H9 (cell line): ENCODE measurements around the gene CFAP299. TPM values are rescaled to one million over a fixed set of nuclear protein-coding genes. Genes with fewer than 3 reads are reported as not detected.

Source experiments
- DNase-seq: peaks from one replicate; pipeline ENCODE4 v3.0.0-alpha.2; 2017
- H2AFZ ChIP-seq: one replicate; pipeline ENCODE4 v1.6.1; 2013; ENCODE audit warnings: mild to moderate bottlenecking, low read length, control low read depth, moderate library complexity
- H2AK5ac ChIP-seq: 2 replicates; pipeline ENCODE4 v1.6.1; 2013; ENCODE audit warnings: low read length, control low read depth, mixed read lengths; ENCODE audit not compliant: insufficient read length
- H2BK120ac ChIP-seq: one replicate; pipeline ENCODE4 v1.6.1; 2013; ENCODE audit warnings: low read depth, mild to moderate bottlenecking, low read length, control low read depth, inconsistent platforms; ENCODE audit not compliant: poor library complexity, severe bottlenecking
- H2BK12ac ChIP-seq: 2 replicates; pipeline ENCODE4 v1.6.1; 2013; ENCODE audit warnings: low read length, control low read depth, mixed read lengths, low read depth; ENCODE audit not compliant: insufficient read length
- H2BK15ac ChIP-seq: 2 replicates; pipeline ENCODE4 v1.6.1; 2013; ENCODE audit warnings: low read depth, low read length, control low read depth
- H2BK20ac ChIP-seq: one replicate; pipeline ENCODE4 v1.6.1; 2013; ENCODE audit warnings: low read depth, mild to moderate bottlenecking, low read length, control low read depth, inconsistent platforms; ENCODE audit not compliant: poor library complexity, severe bottlenecking
- H2BK5ac ChIP-seq: 2 replicates; pipeline ENCODE4 v1.6.1; 2013; ENCODE audit warnings: low read length, control low read depth, mixed read lengths; ENCODE audit not compliant: insufficient read length
- H3K14ac ChIP-seq: 2 replicates; pipeline ENCODE4 v1.6.1; 2013; ENCODE audit warnings: low read length, control low read depth; ENCODE audit not compliant: insufficient read depth
- H3K18ac ChIP-seq: 2 replicates; pipeline ENCODE4 v1.6.1; 2013; ENCODE audit warnings: low read depth, mild to moderate bottlenecking, mixed read lengths, low read length, control low read depth; ENCODE audit not compliant: insufficient read length
- H3K23ac ChIP-seq: 2 replicates; pipeline ENCODE4 v1.6.1; 2013; ENCODE audit warnings: low read length, control low read depth, mixed read lengths, low read depth; ENCODE audit not compliant: insufficient read length
- H3K23me2 ChIP-seq: 2 replicates; pipeline ENCODE4 v1.6.1; 2013; ENCODE audit warnings: low read depth, mild to moderate bottlenecking, mixed read lengths, low read length, control low read depth; ENCODE audit not compliant: insufficient read length, poor library complexity, severe bottlenecking
- H3K27ac ChIP-seq: 2 replicates; pipeline ENCODE4 v1.5.1; 2013; ENCODE audit warnings: low read length, control low read depth, mixed read lengths, low read depth; ENCODE audit not compliant: insufficient read length
- H3K27me3 ChIP-seq: 2 replicates; pipeline ENCODE4 v1.6.1; 2013; ENCODE audit warnings: low read length, control low read depth, inconsistent platforms; ENCODE audit not compliant: insufficient read depth
- H3K4ac ChIP-seq: 2 replicates; pipeline ENCODE4 v1.6.1; 2013; ENCODE audit warnings: low read depth, mild to moderate bottlenecking, control low read depth, inconsistent platforms, low read length, moderate library complexity
- H3K4me1 ChIP-seq: 2 replicates; pipeline ENCODE4 v1.6.1; 2013; ENCODE audit warnings: low read length, control low read depth, inconsistent platforms; ENCODE audit not compliant: insufficient read depth
- H3K4me2 ChIP-seq: 2 replicates; pipeline ENCODE4 v1.6.1; 2013; ENCODE audit warnings: low read length, control low read depth, mixed read lengths; ENCODE audit not compliant: insufficient read length, insufficient read depth
- H3K56ac ChIP-seq: 2 replicates; pipeline ENCODE4 v1.6.1; 2013; ENCODE audit warnings: low read depth, mild to moderate bottlenecking, mixed read lengths, low read length, control low read depth; ENCODE audit not compliant: insufficient read length
- H3K79me1 ChIP-seq: 2 replicates; pipeline ENCODE4 v1.6.1; 2013; ENCODE audit warnings: low read depth, mild to moderate bottlenecking, moderate library complexity, low read length, control low read depth, inconsistent platforms; ENCODE audit not compliant: insufficient read depth, poor library complexity, severe bottlenecking
- H3K79me2 ChIP-seq: 2 replicates; pipeline ENCODE4 v1.6.1; 2013; ENCODE audit warnings: low read length, control low read depth, inconsistent platforms; ENCODE audit not compliant: insufficient read depth
- H3K9ac ChIP-seq: 2 replicates; pipeline ENCODE4 v1.6.1; 2013; ENCODE audit warnings: low read length, control low read depth, mixed read lengths; ENCODE audit not compliant: insufficient read length; ENCODE audit errors: extremely low read depth
- H3K9me3 ChIP-seq: one replicate; pipeline ENCODE4 v1.6.1; 2013; ENCODE audit warnings: low read depth, low read length, inconsistent platforms; ENCODE audit not compliant: control insufficient read depth
- H3T11ph ChIP-seq: one replicate; pipeline ENCODE4 v1.6.1; 2013; ENCODE audit warnings: mild to moderate bottlenecking, low read length, control low read depth, inconsistent platforms
- H4K20me1 ChIP-seq: one replicate; pipeline ENCODE4 v1.6.1; 2013; ENCODE audit not compliant: control insufficient read depth, insufficient read length, insufficient read depth
- H4K5ac ChIP-seq: 2 replicates; pipeline ENCODE4 v1.6.1; 2013; ENCODE audit warnings: low read depth, mild to moderate bottlenecking, mixed read lengths, low read length, control low read depth; ENCODE audit not compliant: insufficient read length
- H4K8ac ChIP-seq: replicated peaks from 2 replicates; pipeline ENCODE4 v1.6.1; 2013; ENCODE audit warnings: low read length, control low read depth, mixed read lengths, low read depth; ENCODE audit not compliant: insufficient read length
- H4K91ac ChIP-seq: 2 replicates; pipeline ENCODE4 v1.6.1; 2013; ENCODE audit warnings: low read depth, mild to moderate bottlenecking, moderate library complexity, mixed read lengths, low read length, control low read depth; ENCODE audit not compliant: insufficient read length
- H3K27ac Mint-ChIP-seq, 3 experiments: 2 replicates in 2 of 3; 3 replicates in 1 of 3; pipeline ENCODE4 v1.8.0; 2020 to 2021; ENCODE audit warnings: mixed read lengths in 3 of 3, mild to moderate bottlenecking in 1 of 3, moderate library complexity in 1 of 3
- H3K27me3 Mint-ChIP-seq: 2 replicates; pipeline ENCODE4 v1.8.0; 2021; ENCODE audit warnings: low read depth, mild to moderate bottlenecking, moderate library complexity, mixed read lengths
- H3K36me3 Mint-ChIP-seq, 3 experiments: 2 replicates in 2 of 3; 3 replicates in 1 of 3; pipeline ENCODE4 v1.8.0; 2020 to 2021; ENCODE audit warnings: low read depth in 3 of 3, mixed read lengths in 3 of 3; ENCODE audit not compliant: insufficient read depth in 1 of 3
- H3K4me1 Mint-ChIP-seq, 2 experiments: 2 replicates each; pipeline ENCODE4 v1.8.0; 2020; ENCODE audit warnings: mixed read lengths in 2 of 2
- H3K4me3 Mint-ChIP-seq, 2 experiments: 2 replicates in 1 of 2; 3 replicates in 1 of 2; pipeline ENCODE4 v1.8.0; 2020 to 2021; ENCODE audit warnings: mild to moderate bottlenecking in 2 of 2, mixed read lengths in 2 of 2, moderate library complexity in 1 of 2
- H3K9me3 Mint-ChIP-seq, 2 experiments: 2 replicates in 1 of 2; 3 replicates in 1 of 2; pipeline ENCODE4 v1.8.0; 2020; ENCODE audit warnings: mild to moderate bottlenecking in 2 of 2, mixed read lengths in 2 of 2, moderate library complexity in 1 of 2
- CTCF ChIP-seq: fragments of 200-600 bp; sonication (generic); conservative IDR thresholded peaks from 3 replicates; pipeline ENCODE4 v1.8.0; 2021; ENCODE audit warnings: antibody characterized with exemption, mild to moderate bottlenecking
- whole genome bisulfite sequencing: extraction: QIAGEN DNeasy Blood & Tissue Kit; methylation state at CpG from one replicate; pipeline ENCODE4 v1.1.7; 2013; ENCODE audit warnings: missing lambda C conversion rate, low lambda C conversion rate, mixed read lengths; ENCODE audit not compliant: insufficient read length; ENCODE audit errors: extremely low coverage; 5-methylcytosine and 5-hydroxymethylcytosine counted together
- total RNA-seq: library from RNA; stranded (reverse); gene quantifications from 2 replicates; pipeline ENCODE4 v1.2.1, GENCODE V29; 2021

The CFAP299 gene
- total RNA-seq, 1 experiment from 2014 or later, result not detected

GRCh38 chr4:80417019-80417418 is 81.5 kb downstream of the CFAP299 start:
- H3K9ac ChIP-seq, result no peak overlapping the region
- no peaks in the 10 kb centered on the region for H3K79me2 ChIP-seq
- H4K91ac ChIP-seq, result no peak overlapping the region
- H3K4me2 ChIP-seq, result no peak overlapping the region
- no peak overlapping the region for H3K4me3 Mint-ChIP-seq
- H3K4me1 ChIP-seq, result no peaks in the 10 kb centered on the region
- no peaks in the 10 kb centered on the region for H3K36me3 Mint-ChIP-seq
- no peak overlapping the region for H3K18ac ChIP-seq
- H2BK5ac ChIP-seq, result no peak overlapping the region
- no peak overlapping the region for H2BK15ac ChIP-seq
- no peaks in the 10 kb centered on the region for H4K20me1 ChIP-seq
- no peak overlapping the region for H3K23ac ChIP-seq
- H3K79me1 ChIP-seq, result no peaks in the 10 kb centered on the region
- H3T11ph ChIP-seq, result no peak overlapping the region
- peaks cover 31% of the 10 kb centered on the region in 2 experiments for H3K4me1 Mint-ChIP-seq
- no peaks in the 10 kb centered on the region for H3K23me2 ChIP-seq
- H2AK5ac ChIP-seq, result no peak overlapping the region
- no peak overlapping the region for H2BK12ac ChIP-seq
- no peaks in the 10 kb centered on the region for H3K9me3 Mint-ChIP-seq
- no peak overlapping the region for H3K4ac ChIP-seq
- no CpG with 5 or more reads among the region's 2 CpGs for WGBS
- no peak overlapping the region for H4K5ac ChIP-seq
- H3K27ac ChIP-seq, result no peak overlapping the region
- no peak overlapping the region for H2BK20ac ChIP-seq
- H3K56ac ChIP-seq, result no peak overlapping the region
- TF ChIP-seq CTCF, result no peak
- H2AFZ ChIP-seq, result no peak overlapping the region
- no peak for DNase-seq
- H3K27me3 ChIP-seq, result no peaks in the 10 kb centered on the region
- no peaks in the 10 kb centered on the region for H3K9me3 ChIP-seq
- H3K27ac Mint-ChIP-seq, result 0 out of 7 replicates have a peak overlapping the region, but pooled peaks of 1 of the 3 experiments have one; percentile 36
- no peak overlapping the region for H2BK120ac ChIP-seq
- H3K27me3 Mint-ChIP-seq, result no peaks in the 10 kb centered on the region
- H4K8ac ChIP-seq, result no peak overlapping the region
- no peak overlapping the region for H3K14ac ChIP-seq
